Tibial artery (tissue), 4 donors: Measurements from ENCODE around the gene LACTBL1.

ENCODE experiments used
- DNase-seq, 2 donors: peaks; one replicate each; pipeline ENCODE4 v3.0.0-alpha.2; 2019
- H3K27ac ChIP-seq, 2 donors: fragments of 200-600 bp; sonication (generic) in 1 of 2; 1 replicate in 1 of 2; 2 replicates in 1 of 2; pipeline ENCODE4 v1.5.1; 2018 to 2019; ENCODE audit warnings: mild to moderate bottlenecking in 1 of 2
- H3K27me3 ChIP-seq, 2 donors: fragments of 200-600 bp; sonication (generic) in 1 of 2; one replicate each; pipeline versions ENCODE4 v1.5.1 to v1.6.0; 2016 to 2019
- H3K36me3 ChIP-seq, 3 donors: fragments of 200-600 bp; sonication (generic) in 2 of 3; one replicate each; pipeline ENCODE4 v1.5.1; 2016 to 2019; ENCODE audit warnings: mild to moderate bottlenecking in 2 of 3
- H3K4me1 ChIP-seq, 4 donors: fragments of 200-600 bp; sonication (generic) in 2 of 4; 1 replicate in 3 of 4; 2 replicates in 1 of 4; pipeline ENCODE4 v1.5.1; 2016 to 2019
- H3K4me3 ChIP-seq, 2 donors: fragments of 200-600 bp; sonication (generic) in 1 of 2; 1 replicate in 1 of 2; 2 replicates in 1 of 2; pipeline ENCODE4 v1.5.1; 2018 to 2019; ENCODE audit warnings: mild to moderate bottlenecking in 2 of 2
- H3K9me3 ChIP-seq, 3 donors: fragments of 200-600 bp; sonication (generic) in 1 of 3; one replicate each; pipeline ENCODE4 v1.5.1; 2016 to 2019
- intact Hi-C: fragments of 100-400 bp; cut with DNase I; formaldehyde crosslinking; loops from one replicate; pipeline ENCODE4 v1.15.0; 2023; ENCODE audit warnings: low total_unique reads
- TF ChIP-seq, protein P1 (sequence below), 2 experiments: fragments of 200-600 bp in 1 of 2; fragments of 450-650 bp in 1 of 2; IDR thresholded peaks; one replicate each; pipeline ENCODE4 v1.5.1; 2017 to 2019; ENCODE audit warnings: antibody characterized with exemption in 2 of 2, mild to moderate bottlenecking in 1 of 2, moderate library complexity in 1 of 2

Gene LACTBL1

DNA sequence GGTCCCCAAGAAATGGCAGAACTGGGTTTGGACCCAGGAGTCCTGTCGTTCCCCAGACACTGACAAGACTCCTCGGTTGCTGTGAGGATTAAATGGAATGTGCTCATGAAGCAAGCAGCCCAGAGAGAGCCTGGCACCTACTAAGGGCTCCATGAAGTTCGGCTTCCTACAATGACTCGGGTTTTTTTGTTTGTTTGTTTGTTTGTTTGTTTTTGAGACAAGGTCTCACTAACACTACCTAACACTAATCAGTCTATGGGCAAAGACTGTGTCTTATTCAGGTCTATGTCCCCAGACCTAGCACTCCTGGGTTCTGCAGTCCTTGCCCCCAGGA lies 3.4 kb upstream of the LACTBL1 start:
- no peak for DNase-seq
- intact Hi-C loops = no loop called here
- Histone ChIP-seq H3K36me3 (no peaks in the 10 kb centered on the region), H3K27ac (no peak overlapping the region), H3K27me3 (peaks cover 0 to 37% of the 10 kb centered on the region in 2 donors), H3K9me3 (no peaks in the 10 kb centered on the region), H3K4me1 (no peaks in the 10 kb centered on the region), H3K4me3 (no peak overlapping the region)
- TF ChIP-seq, protein P1, sequence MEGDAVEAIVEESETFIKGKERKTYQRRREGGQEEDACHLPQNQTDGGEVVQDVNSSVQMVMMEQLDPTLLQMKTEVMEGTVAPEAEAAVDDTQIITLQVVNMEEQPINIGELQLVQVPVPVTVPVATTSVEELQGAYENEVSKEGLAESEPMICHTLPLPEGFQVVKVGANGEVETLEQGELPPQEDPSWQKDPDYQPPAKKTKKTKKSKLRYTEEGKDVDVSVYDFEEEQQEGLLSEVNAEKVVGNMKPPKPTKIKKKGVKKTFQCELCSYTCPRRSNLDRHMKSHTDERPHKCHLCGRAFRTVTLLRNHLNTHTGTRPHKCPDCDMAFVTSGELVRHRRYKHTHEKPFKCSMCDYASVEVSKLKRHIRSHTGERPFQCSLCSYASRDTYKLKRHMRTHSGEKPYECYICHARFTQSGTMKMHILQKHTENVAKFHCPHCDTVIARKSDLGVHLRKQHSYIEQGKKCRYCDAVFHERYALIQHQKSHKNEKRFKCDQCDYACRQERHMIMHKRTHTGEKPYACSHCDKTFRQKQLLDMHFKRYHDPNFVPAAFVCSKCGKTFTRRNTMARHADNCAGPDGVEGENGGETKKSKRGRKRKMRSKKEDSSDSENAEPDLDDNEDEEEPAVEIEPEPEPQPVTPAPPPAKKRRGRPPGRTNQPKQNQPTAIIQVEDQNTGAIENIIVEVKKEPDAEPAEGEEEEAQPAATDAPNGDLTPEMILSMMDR (IDR thresholded peaks at IDR 0.05) = no peak

DNA sequence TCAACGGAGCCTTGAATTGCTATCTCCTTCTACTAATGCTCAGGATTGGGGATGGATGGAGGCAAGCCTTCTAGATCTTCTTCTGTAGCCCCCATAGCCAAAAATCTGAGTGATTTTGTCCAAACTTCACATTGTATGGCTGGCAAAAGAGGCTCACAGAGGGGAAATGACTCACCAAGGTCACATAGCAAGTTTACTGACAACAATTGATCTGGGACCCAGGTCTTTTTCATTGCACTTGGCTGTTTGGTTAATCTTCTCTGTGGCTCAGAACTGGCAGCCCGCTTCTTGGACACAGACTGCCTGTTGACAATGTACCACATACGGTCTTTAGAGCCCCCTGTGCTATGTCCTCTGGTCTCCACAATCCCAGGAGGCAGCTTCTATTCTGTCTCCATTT lies 3.0 kb upstream of the LACTBL1 start:
- no peak for DNase-seq
- Histone ChIP-seq H3K27me3 (peaks cover 0 to 40% of the 10 kb centered on the region in 2 donors), H3K27ac (no peak overlapping the region), H3K36me3 (no peaks in the 10 kb centered on the region), H3K4me1 (no peaks in the 10 kb centered on the region), H3K9me3 (no peaks in the 10 kb centered on the region), H3K4me3 (no peak overlapping the region)
- TF ChIP-seq, protein P1 (IDR thresholded peaks at IDR 0.05) = no peak
- intact Hi-C loops = no loop called here

DNA sequence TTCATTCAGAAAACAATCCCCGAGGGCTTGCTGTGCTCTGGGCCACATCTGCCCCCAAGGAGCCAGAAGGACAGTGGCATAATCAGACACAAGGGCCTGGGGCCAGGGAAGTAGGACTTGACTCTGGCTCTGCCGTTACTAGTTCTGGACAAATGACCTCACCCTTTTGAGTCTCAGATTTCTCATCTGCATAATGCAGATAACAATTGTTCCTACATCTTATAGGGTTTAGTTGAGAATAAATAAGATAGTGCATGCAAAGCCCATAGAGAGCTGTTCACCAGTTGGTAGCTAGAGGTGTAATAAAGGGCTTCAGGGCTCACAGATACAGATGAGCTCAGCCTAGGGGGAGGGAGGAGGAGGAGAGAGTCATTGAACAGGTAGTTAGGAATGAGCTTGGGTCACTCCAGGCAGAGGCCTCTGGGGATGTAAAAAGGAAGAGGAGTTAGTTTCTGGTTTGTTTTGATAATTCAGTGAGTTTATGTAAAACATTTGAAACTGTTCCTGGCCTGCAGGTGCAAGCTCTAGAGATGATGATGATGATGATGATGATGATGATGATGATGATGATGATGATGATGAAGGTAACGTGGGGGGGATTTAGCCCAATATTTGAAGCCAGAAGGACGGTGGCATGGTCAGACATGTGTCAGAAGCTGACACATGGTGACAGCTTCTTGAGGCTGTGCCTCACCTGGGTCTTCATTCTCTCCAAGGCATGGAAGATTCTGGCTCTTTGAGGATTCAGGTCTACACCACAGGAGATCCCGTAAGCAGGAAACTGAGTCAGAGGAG lies 858 bp downstream of the LACTBL1 start:
- intact Hi-C loops = no loop called here
- H3K36me3 ChIP-seq = no peaks in the 10 kb centered on the region

DNA sequence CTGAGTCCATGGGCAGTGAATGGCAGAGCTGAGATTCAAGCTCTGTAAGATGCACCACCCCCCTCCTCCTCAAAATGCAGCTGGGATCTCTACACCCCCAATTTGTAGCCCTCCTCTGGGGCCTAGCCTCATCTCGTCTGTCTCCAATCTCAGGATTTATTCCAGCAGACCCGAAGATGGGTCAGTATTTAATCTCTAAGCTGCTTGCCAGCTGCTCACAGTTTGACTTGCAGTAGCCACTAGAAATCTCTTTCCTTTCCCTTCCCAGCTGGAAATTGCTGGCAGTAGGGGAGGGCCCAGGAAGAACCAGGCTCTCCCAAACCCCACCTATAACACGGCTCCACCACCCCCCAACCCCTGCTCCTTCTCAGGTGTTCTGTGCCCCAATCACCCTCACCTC lies 1.5 kb downstream of the LACTBL1 start:
- intact Hi-C loops = no loop called here
- H3K4me1 ChIP-seq = no peaks in the 10 kb centered on the region
- no peaks in the 10 kb centered on the region for H3K36me3 ChIP-seq
- peaks cover 0 to 11% (median 10%) of the 10 kb centered on the region in 3 donors for H3K9me3 ChIP-seq
- H3K27me3 ChIP-seq = peaks cover 0 to 78% of the 10 kb centered on the region in 2 donors
- no peak overlapping the region for H3K4me3 ChIP-seq
- no peak overlapping the region for H3K27ac ChIP-seq
- no peak for DNase-seq
- TF ChIP-seq, protein P1 (IDR thresholded peaks at IDR 0.05) = no peak

More for the DNA sequence above, 858 bp downstream of the LACTBL1 start:
- H3K27ac ChIP-seq = no peak overlapping the region
- H3K27me3 ChIP-seq = peaks cover 0 to 75% of the 10 kb centered on the region in 2 donors
- H3K4me3 ChIP-seq = no peak overlapping the region
- no peaks in the 10 kb centered on the region for H3K4me1 ChIP-seq
- H3K9me3 ChIP-seq = peaks cover 0 to 4% (median 4%) of the 10 kb centered on the region in 3 donors
- TF ChIP-seq, protein P1 (IDR thresholded peaks at IDR 0.05) = no peak
- no peak for DNase-seq

DNA sequence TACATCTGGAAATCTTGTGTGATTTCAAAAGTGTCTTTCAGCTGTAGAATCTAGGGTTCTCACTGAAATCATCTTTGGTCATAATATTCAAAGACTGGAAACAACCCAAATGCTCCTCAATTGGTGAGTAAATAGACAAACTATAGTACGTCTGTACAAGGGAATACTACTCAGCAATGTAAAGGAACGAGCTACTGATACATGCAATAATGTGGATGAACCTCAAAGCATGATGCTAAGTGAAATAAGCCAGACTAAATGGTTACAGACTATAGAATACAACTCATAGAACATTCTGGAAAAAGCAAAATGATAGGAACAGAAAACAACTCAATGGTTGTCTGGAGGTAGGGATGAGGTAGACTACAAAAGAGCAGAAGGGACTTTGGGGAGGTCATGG lies 2.6 kb downstream of the LACTBL1 start:
- Histone ChIP-seq H3K4me3 (no peak overlapping the region), H3K9me3 (peaks cover 0 to 14% (median 13%) of the 10 kb centered on the region in 3 donors), H3K27me3 (peaks cover 0 to 73% of the 10 kb centered on the region in 2 donors), H3K4me1 (no peaks in the 10 kb centered on the region), H3K27ac (no peak overlapping the region), H3K36me3 (no peaks in the 10 kb centered on the region)
- intact Hi-C loops = no loop called here
- TF ChIP-seq, protein P1 (IDR thresholded peaks at IDR 0.05) = no peak
- DNase-seq = no peak
